CD8-positive, alpha-beta memory T cell (primary cell): ENCODE results near the gene SLX4. TPM values are rescaled to one million over a fixed set of nuclear protein-coding genes. Genes with fewer than 3 reads are reported as not detected.

Experiments
- CTCF ChIA-PET: fragments of 350-600 bp; sonication (Branson Sonifier 250); formaldehyde crosslinking; loops from one replicate; lab custom pipeline; 2021; ENCODE audit warnings: antibody characterized with exemption; lab: Charles Lee
- POLR2A ChIA-PET: fragments of 350-600 bp; sonication (Branson Sonifier 250); formaldehyde crosslinking; loops from one replicate; lab custom pipeline; 2021; ENCODE audit warnings: antibody characterized with exemption; lab: Charles Lee
- DNase-seq, 5 donors: peaks; one replicate each; pipeline versions ENCODE4 v3.0.0 to v3.0.0-alpha.2; 2020 to 2022; ENCODE audit warnings: mixed read lengths in 1 of 5
- H3K27ac ChIP-seq: one replicate; pipeline ENCODE4 v1.7.0; 2013; ENCODE audit warnings: low read depth, mild to moderate bottlenecking, low read length, moderate library complexity
- H3K27me3 ChIP-seq: 2 replicates; pipeline ENCODE4 v1.7.0; 2013; ENCODE audit warnings: low read length, mild to moderate bottlenecking; ENCODE audit not compliant: insufficient read depth, poor library complexity, severe bottlenecking
- H3K36me3 ChIP-seq: 2 replicates; pipeline ENCODE4 v1.7.0; 2013; ENCODE audit warnings: mild to moderate bottlenecking, low read length, moderate library complexity; ENCODE audit not compliant: insufficient read depth
- H3K4me1 ChIP-seq: 2 replicates; pipeline ENCODE4 v1.7.0; 2013; ENCODE audit warnings: mild to moderate bottlenecking, low read length, moderate library complexity; ENCODE audit not compliant: insufficient read depth
- H3K4me3 ChIP-seq: 2 replicates; pipeline ENCODE4 v1.7.0; 2013; ENCODE audit warnings: mild to moderate bottlenecking, low read length
- H3K9me3 ChIP-seq: 2 replicates; pipeline ENCODE4 v1.7.0; 2013; ENCODE audit warnings: mild to moderate bottlenecking, low read length
- H3K27ac Mint-ChIP-seq, 8 donors: one replicate each; pipeline ENCODE4 v1.8.0; 2020 to 2021; ENCODE audit warnings: mixed read lengths in 8 of 8, mild to moderate bottlenecking in 6 of 8, inconsistent platforms in 3 of 8, moderate library complexity in 3 of 8
- H3K27me3 Mint-ChIP-seq, 2 donors: one replicate each; pipeline ENCODE4 v1.8.0; 2020 to 2021; ENCODE audit warnings: mixed read lengths in 2 of 2, mild to moderate bottlenecking in 1 of 2, moderate library complexity in 1 of 2
- H3K36me3 Mint-ChIP-seq, 3 donors: one replicate each; pipeline ENCODE4 v1.8.0; 2020 to 2021; ENCODE audit warnings: mixed read lengths in 3 of 3, inconsistent platforms in 1 of 3, mild to moderate bottlenecking in 1 of 3
- H3K4me1 Mint-ChIP-seq, 3 donors: one replicate each; pipeline ENCODE4 v1.8.0; 2020 to 2021; ENCODE audit warnings: mixed read lengths in 3 of 3, inconsistent platforms in 1 of 3, mild to moderate bottlenecking in 1 of 3
- H3K4me3 Mint-ChIP-seq, 7 donors: one replicate each; pipeline ENCODE4 v1.8.0; 2020 to 2021; ENCODE audit warnings: mixed read lengths in 7 of 7, mild to moderate bottlenecking in 6 of 7, moderate library complexity in 4 of 7, inconsistent platforms in 2 of 7
- H3K9me3 Mint-ChIP-seq, 5 donors: one replicate each; pipeline ENCODE4 v1.8.0; 2020 to 2022; ENCODE audit warnings: mixed read lengths in 5 of 5, mild to moderate bottlenecking in 3 of 5, moderate library complexity in 2 of 5, inconsistent platforms in 1 of 5
- polyA plus RNA-seq: library from polyadenylated mRNA; unstranded; fragments of 300-500 nt; fragmentation: Illumina TruSeq; gene quantifications from one replicate; pipeline ENCODE4 v1.2.3, GENCODE V29; 2021
- total RNA-seq, 2 experiments: library from RNA; stranded (reverse); gene quantifications; one replicate each; pipeline ENCODE4 v1.2.3, GENCODE V29; 2021

Gene SLX4
- total and polyA plus RNA-seq, 3 experiments from 2014 or later: 0.63 to 11.7 (median 11.6) TPM

DNA sequence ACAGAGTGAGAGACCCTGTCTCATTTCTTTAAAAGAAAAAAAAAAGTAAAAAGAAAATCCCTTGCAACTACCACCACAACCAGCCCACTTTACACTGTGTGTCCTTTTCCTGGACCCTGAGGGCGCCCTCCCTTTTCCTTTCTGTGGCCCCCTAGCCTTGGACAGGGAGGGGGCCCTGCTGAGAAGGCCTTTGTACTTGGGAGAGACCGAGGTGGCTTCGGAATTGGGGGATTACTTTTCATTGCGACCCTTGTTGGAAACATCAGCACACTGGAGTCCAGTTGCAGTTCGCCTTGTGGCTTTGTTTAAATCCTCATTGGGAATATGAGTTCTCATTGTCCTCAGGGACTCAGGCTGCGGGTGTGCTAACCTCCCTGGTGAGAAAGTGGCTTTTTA, 33.7 kb upstream of the SLX4 start:
- POLR2A ChIA-PET: no interaction called here

DNA sequence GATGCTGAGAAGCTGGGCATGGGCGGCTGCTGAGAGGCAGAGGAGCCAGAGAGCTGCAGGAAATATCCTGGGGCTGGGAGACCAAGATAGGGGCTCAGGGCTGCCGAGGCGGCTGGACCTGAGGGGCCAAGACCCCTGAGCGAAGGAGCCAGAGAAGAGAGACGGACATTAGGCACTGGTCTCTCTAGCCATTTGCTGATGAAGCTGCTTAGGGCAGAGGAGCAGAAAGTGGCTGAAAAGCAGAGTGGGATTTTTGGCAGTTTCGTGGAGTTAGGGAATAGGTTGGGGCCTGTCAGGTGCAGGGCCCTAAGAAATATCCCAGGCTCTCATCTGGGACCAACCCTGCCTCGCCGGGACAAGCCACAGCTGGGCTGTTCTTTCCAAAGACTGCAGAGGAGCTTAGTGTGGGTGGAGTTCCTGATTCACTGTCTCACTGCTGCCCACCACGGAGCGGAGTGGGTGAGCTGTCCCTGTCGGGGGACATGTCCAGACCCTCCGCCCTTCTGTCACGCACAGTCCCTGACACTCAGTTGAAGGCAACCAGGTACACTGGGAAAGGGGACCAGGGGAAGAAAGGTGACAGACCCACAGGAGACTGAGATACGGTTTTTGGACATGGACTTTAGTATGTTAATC, 31.8 kb upstream of the SLX4 start:
- H3K27me3 ChIP-seq: no peaks in the 10 kb centered on the region
- H3K36me3 ChIP-seq: peaks cover 17% of the 10 kb centered on the region
- no peak overlapping the region for H3K4me3 ChIP-seq
- ChIA-PET POLR2A (interaction anchor here (0.7 kb wide), 1 partner anchor 134 kb away, joined by 3 read pairs; no protein-coding TSS in a partner anchor), CTCF (interaction anchor here (1.5 kb wide), 1 partner anchor 12 kb away, joined by 5 read pairs; the partner anchor contains the start of gene DNASE1)
- no peak for DNase-seq
- no peaks in the 10 kb centered on the region for H3K9me3 ChIP-seq
- Mint-ChIP-seq H3K36me3 (peaks cover 0 to 40% (median 0%) of the 10 kb centered on the region in 3 donors), H3K9me3 (no peaks in the 10 kb centered on the region), H3K4me1 (peaks cover 0 to 10% (median 6%) of the 10 kb centered on the region in 3 donors), H3K27me3 (no peaks in the 10 kb centered on the region), H3K27ac (no peak overlapping the region), H3K4me3 (no peak overlapping the region)
- no peaks in the 10 kb centered on the region for H3K4me1 ChIP-seq
- H3K27ac ChIP-seq: no peak overlapping the region

More for the DNA sequence above, 33.7 kb upstream of the SLX4 start:
- no peaks in the 10 kb centered on the region for H3K4me1 ChIP-seq
- no peaks in the 10 kb centered on the region for H3K27me3 ChIP-seq
- DNase-seq: no peak
- Mint-ChIP-seq H3K9me3 (no peaks in the 10 kb centered on the region), H3K27ac (peak overlapping the region in 1 of 8 donors; percentile 26), H3K27me3 (no peaks in the 10 kb centered on the region), H3K4me1 (no peaks in the 10 kb centered on the region), H3K4me3 (no peak overlapping the region), H3K36me3 (peaks cover 0 to 46% (median 2%) of the 10 kb centered on the region in 3 donors)
- no peak overlapping the region for H3K27ac ChIP-seq
- CTCF ChIA-PET: no interaction called here
- peaks cover 17% of the 10 kb centered on the region for H3K36me3 ChIP-seq
- H3K4me3 ChIP-seq: no peak overlapping the region
- no peaks in the 10 kb centered on the region for H3K9me3 ChIP-seq

DNA sequence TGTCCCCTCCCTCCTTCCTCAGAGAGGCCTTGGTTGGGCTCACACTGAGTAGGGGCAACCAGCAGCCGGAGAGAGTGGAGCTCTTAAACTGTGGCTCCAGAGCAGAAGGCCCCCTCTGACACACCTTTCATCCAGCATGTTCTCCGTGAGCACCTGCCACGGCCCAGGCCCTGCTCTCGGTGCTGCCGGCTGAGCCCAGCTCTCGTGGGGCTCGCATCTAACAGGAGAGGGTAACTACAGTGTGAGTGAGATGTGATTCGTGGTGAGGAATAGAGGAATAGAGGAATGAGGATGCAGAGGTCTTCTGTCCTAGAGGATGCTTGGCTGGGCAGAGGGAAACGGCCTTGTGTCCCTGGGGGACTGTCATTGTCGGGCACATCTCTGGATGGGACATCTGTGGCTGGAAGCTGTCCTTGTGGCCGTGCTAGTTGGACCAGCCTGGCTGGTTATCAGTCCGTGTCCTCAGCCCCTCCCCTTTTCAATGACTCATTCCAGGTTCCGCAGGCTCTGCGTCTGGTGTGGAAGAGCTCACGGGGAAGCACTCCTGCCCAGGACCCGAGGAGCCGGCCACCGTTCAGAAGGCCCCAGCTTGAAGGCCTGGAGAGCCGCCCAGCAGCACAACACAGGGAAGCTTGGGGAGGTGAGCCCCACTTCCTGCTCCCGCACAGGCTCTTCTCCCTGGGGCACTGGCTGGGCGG, 31.1 kb upstream of the SLX4 start:
- H3K4me3 ChIP-seq: no peak overlapping the region
- no peaks in the 10 kb centered on the region for H3K27me3 ChIP-seq
- POLR2A ChIA-PET: no interaction called here
- H3K27me3 Mint-ChIP-seq: no peaks in the 10 kb centered on the region
- peaks cover 17% of the 10 kb centered on the region for H3K36me3 ChIP-seq
- H3K27ac Mint-ChIP-seq: peak overlapping the region in 1 of 8 donors; percentile 88
- no peaks in the 10 kb centered on the region for H3K9me3 ChIP-seq
- H3K9me3 Mint-ChIP-seq: no peaks in the 10 kb centered on the region
- CTCF ChIA-PET: interaction anchor here (1.5 kb wide), 1 partner anchor 12 kb away, joined by 5 read pairs; the partner anchor contains the start of gene DNASE1
- DNase-seq: no peak
- H3K4me1 Mint-ChIP-seq: peaks cover 6 to 16% (median 12%) of the 10 kb centered on the region in 3 donors
- H3K36me3 Mint-ChIP-seq: peaks cover 0 to 40% (median 0%) of the 10 kb centered on the region in 3 donors
- H3K4me3 Mint-ChIP-seq: no peak overlapping the region
- peaks cover 4% of the 10 kb centered on the region for H3K4me1 ChIP-seq
- no peak overlapping the region for H3K27ac ChIP-seq

DNA sequence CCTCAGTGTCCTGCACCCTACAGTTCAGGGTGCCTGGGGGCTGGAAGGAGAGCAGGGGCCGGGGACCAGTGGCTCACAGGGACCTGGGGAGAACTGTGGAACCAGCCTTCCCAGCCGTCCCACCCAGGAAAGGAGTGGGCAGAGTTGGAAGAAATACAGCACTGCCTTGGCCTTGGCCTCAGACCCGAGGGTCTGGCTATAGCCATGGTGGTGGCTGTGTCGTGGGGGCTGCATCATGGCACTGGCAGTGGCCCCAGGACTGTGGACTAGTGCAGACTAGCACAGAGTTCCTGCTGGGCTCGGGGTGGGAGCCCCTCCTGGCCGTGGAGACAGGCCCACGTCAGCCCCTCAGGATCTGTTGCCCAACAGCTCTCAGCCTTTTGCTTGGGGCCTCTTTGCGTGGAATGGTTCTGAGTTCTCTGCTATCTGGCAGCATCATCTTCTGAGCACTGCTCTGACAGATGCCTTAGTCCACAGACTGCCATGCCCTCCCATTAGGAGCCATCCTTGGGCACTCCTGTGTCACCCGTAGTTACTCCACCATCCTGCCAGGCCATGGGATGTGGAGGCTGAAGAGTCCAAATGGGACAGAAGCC, 30.5 kb upstream of the SLX4 start:
- Histone ChIP-seq H3K4me1 (peaks cover 10% of the 10 kb centered on the region), H3K9me3 (no peaks in the 10 kb centered on the region), H3K36me3 (peaks cover 17% of the 10 kb centered on the region), H3K27ac (no peak overlapping the region), H3K27me3 (no peaks in the 10 kb centered on the region), H3K4me3 (no peak overlapping the region)
- peaks cover 0 to 40% (median 0%) of the 10 kb centered on the region in 3 donors for H3K36me3 Mint-ChIP-seq
- ChIA-PET CTCF (no interaction called here), POLR2A (no interaction called here)
- H3K4me3 Mint-ChIP-seq: no peak overlapping the region
- peaks cover 12 to 23% (median 18%) of the 10 kb centered on the region in 3 donors for H3K4me1 Mint-ChIP-seq
- H3K9me3 Mint-ChIP-seq: no peaks in the 10 kb centered on the region
- H3K27me3 Mint-ChIP-seq: no peaks in the 10 kb centered on the region
- no peak for DNase-seq
- H3K27ac Mint-ChIP-seq: peak overlapping the region in 2 of 8 donors; percentile 45 to 72

DNA sequence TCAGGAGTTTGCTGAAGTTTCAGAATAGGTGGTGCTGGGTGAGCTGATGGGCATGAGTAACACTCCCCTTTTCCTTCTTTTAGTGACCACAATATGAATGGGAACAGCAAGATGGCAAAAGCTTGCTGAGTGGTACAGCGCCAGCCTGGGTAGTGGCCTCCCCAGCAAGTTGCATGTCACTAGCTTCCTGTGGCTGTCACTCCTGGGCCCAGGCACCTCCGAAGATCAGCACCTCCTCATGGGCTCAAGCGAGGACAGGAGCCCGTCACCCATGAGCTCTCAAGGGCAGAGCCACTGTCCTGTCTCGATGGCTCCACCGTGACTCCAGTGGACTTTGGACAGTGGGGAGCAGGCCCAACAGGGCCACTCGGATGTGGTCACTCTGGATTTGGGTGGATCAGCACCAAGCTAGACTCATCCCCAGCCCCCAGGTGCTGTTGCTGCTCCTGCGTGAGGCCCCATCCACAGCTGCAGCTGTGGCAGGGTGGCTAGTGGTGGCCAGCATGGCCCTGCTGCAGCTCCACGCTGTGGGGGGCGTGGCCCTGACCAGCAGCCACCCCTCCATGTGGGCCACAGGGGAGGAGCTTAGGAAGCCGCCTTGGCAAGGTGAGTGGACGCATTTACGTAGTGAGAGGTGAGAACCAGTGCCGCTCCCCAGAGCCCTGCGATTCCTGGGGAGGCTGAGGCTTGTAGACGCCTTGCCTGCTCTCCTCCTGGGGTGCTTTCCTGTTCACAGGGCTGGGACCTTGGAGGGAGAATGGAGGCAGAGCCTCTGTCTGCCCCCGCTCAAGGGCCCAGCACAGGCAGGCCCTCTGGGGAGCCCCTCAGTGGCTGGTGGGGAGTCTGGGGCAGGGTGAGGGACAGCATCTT, 29.5 kb upstream of the SLX4 start:
- ChIA-PET POLR2A (no interaction called here), CTCF (no interaction called here)
- H3K27ac ChIP-seq: no peak overlapping the region
- H3K27me3 ChIP-seq: no peaks in the 10 kb centered on the region
- Mint-ChIP-seq H3K36me3 (peaks cover 0 to 37% (median 0%) of the 10 kb centered on the region in 3 donors), H3K4me1 (peaks cover 18 to 30% (median 25%) of the 10 kb centered on the region in 3 donors), H3K4me3 (no peak overlapping the region), H3K9me3 (no peaks in the 10 kb centered on the region), H3K27ac (peak overlapping the region in 1 of 8 donors; percentile 17), H3K27me3 (no peaks in the 10 kb centered on the region)
- no peak overlapping the region for H3K4me3 ChIP-seq
- no peak for DNase-seq
- H3K9me3 ChIP-seq: no peaks in the 10 kb centered on the region
- H3K4me1 ChIP-seq: peaks cover 12% of the 10 kb centered on the region
- peaks cover 17% of the 10 kb centered on the region for H3K36me3 ChIP-seq

DNA sequence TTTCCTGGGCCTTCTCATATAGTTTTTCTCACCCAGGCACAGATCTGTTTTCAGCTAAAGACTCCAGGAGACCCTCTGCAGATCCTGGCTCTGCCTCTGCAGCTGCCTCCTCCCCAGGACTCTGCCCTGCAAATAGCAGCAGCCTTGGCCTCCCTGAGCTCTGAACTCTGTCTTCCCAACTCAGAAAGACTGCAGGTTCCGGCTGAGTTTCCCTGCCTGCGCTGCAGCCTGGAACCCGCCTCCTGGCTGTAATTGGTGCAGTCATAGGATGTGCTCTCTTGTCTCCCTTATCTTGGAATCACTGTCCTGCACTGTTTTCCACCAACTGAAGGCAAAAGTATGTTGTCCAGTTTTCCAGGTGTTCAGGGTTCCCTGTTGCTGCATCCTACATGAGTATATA, 28.8 kb upstream of the SLX4 start:
- no peak overlapping the region for H3K4me3 ChIP-seq
- H3K9me3 ChIP-seq: no peaks in the 10 kb centered on the region
- Mint-ChIP-seq H3K9me3 (no peaks in the 10 kb centered on the region), H3K36me3 (peaks cover 0 to 33% (median 0%) of the 10 kb centered on the region in 3 donors), H3K27ac (peak overlapping the region in 1 of 8 donors; percentile 6), H3K4me1 (peaks cover 18 to 35% (median 31%) of the 10 kb centered on the region in 3 donors), H3K4me3 (no peak overlapping the region), H3K27me3 (no peaks in the 10 kb centered on the region)
- peaks cover 12% of the 10 kb centered on the region for H3K4me1 ChIP-seq
- DNase-seq: no peak
- no peaks in the 10 kb centered on the region for H3K27me3 ChIP-seq
- POLR2A ChIA-PET: no interaction called here
- peaks cover 17% of the 10 kb centered on the region for H3K36me3 ChIP-seq
- CTCF ChIA-PET: no interaction called here
- H3K27ac ChIP-seq: no peak overlapping the region

DNA sequence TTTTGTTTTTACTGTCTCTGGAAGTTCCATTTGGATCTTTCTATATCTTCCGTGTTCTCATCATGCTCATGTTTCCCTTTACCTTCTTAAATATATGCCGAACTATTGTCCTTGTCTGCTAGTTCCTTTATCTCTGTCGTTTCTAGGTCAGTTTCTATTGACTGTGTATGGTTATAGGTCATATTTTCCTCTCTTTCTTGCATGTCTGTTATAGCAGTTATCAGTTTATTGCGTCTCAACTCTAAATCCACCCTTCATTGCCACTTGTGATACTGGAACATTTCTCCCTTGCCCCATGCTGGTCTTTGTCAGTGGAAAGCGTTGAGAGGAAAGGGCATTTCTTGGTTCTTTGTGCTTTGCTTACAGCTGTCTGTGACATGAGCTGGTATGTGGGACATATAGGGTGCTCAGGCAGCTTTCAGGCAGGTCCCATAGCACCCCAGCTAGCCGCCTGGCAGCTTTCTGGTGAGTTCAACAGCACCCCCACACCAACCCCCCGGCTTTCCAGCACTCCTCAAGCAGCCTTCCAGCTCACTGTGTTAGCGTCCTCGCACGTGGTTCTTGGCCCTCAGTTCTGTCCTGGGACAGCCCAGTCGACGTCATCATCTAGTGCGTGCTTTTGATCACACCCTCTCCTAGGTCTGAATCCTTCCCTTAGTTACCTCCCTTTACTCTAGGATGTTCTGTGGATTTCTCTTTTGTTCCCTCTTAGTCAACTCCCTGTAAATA, 27.7 kb upstream of the SLX4 start:
- ChIA-PET CTCF (no interaction called here), POLR2A (interaction anchor here (0.7 kb wide), 1 partner anchor 471 kb away, joined by 3 read pairs; no protein-coding TSS in a partner anchor)
- Mint-ChIP-seq H3K9me3 (no peaks in the 10 kb centered on the region), H3K4me1 (peaks cover 18 to 35% (median 31%) of the 10 kb centered on the region in 3 donors), H3K27me3 (no peaks in the 10 kb centered on the region), H3K4me3 (no peak overlapping the region), H3K27ac (peak overlapping the region in 5 of 8 donors; percentile 1 to 56 (median 17)), H3K36me3 (peaks cover 0 to 33% (median 0%) of the 10 kb centered on the region in 3 donors)
- Histone ChIP-seq H3K4me1 (peaks cover 12% of the 10 kb centered on the region), H3K27me3 (no peaks in the 10 kb centered on the region), H3K36me3 (peaks cover 17% of the 10 kb centered on the region), H3K9me3 (no peaks in the 10 kb centered on the region), H3K4me3 (no peak overlapping the region), H3K27ac (no peak overlapping the region)
- no peak for DNase-seq
